Osteoblast (primary cell): ENCODE data around the gene AP1M1. TPM values are rescaled to one million over a fixed set of nuclear protein-coding genes. Genes with fewer than 3 reads are reported as not detected.

Experiments
- DNase-seq: peaks from one replicate; pipeline ENCODE4 v3.0.0; 2011; ENCODE audit warnings: low spot score, mixed read lengths; ENCODE audit not compliant: insufficient read length; ENCODE audit errors: missing footprints
- H2AFZ ChIP-seq: 2 replicates; pipeline ENCODE4 v1.6.0; 2011; ENCODE audit warnings: mild to moderate bottlenecking, low read length
- H3K27ac ChIP-seq: 2 replicates; pipeline ENCODE4 v1.5.1; 2011; ENCODE audit warnings: mild to moderate bottlenecking, low read depth, low read length, moderate library complexity
- H3K27me3 ChIP-seq: 2 replicates; pipeline ENCODE4 v1.6.0; 2012; ENCODE audit warnings: mild to moderate bottlenecking, control low read depth, inconsistent platforms, low read length, moderate library complexity; ENCODE audit not compliant: insufficient read depth
- H3K36me3 ChIP-seq: 2 replicates; pipeline ENCODE4 v1.5.1; 2011; ENCODE audit warnings: mild to moderate bottlenecking, low read length, control low read depth, moderate library complexity; ENCODE audit not compliant: insufficient read depth
- H3K4me1 ChIP-seq: 2 replicates; pipeline ENCODE4 v1.5.1; 2011; ENCODE audit warnings: mild to moderate bottlenecking, low read length, control low read depth, moderate library complexity; ENCODE audit not compliant: insufficient read depth
- H3K4me2 ChIP-seq: 2 replicates; pipeline ENCODE4 v1.6.0; 2011; ENCODE audit warnings: mild to moderate bottlenecking, low read length; ENCODE audit not compliant: insufficient read depth
- H3K4me3 ChIP-seq: fragments of 200-600 bp; sonication (generic); 3 replicates; pipeline ENCODE4 v1.5.1; 2012; ENCODE audit warnings: mild to moderate bottlenecking, low read length, inconsistent platforms; ENCODE audit not compliant: insufficient read depth
- H3K79me2 ChIP-seq: 2 replicates; pipeline ENCODE4 v1.6.0; 2012; ENCODE audit warnings: mild to moderate bottlenecking, low read length, control low read depth, inconsistent platforms; ENCODE audit not compliant: insufficient read depth
- H3K9me3 ChIP-seq: 2 replicates; pipeline ENCODE4 v1.5.1; 2011; ENCODE audit warnings: low read depth, low read length, control low read depth
- H4K20me1 ChIP-seq: 2 replicates; pipeline ENCODE4 v1.6.0; 2012; ENCODE audit warnings: mild to moderate bottlenecking, low read length, control low read depth; ENCODE audit not compliant: insufficient read depth
- total RNA-seq: library from RNA; depleted of rRNA; stranded (reverse); fragments of >200 nt; gene quantifications from 2 replicates; pipeline ENCODE4 v1.2.3, GENCODE V29; 2012
- TF ChIP-seq, protein P1 (sequence below): IDR thresholded peaks from 2 replicates; pipeline ENCODE4 v1.5.1; 2011; ENCODE audit warnings: mild to moderate bottlenecking, low read depth, low read length, moderate library complexity; ENCODE audit errors: extremely low read depth

AP1M1 gene
- total RNA-seq, 1 donor = 52.1 TPM

DNA sequence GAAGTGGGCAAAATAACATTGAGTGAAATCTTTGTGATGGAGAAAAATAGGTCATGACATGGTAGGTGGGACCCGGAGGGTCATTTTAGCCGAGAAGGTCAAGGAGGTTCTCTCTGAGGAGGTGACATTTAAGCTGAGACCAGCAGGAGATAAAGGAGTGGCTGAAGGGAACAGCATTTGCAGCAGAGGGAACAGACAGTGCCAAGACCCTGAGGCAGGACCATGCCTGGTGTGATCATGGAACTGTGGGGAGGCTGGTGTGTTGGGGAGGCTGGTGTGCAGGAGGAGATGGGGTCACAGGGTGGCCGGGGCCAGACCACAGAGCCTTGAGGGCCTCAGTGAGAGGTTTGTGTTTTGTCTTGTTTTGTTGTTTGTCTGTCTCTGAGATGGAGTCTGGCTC is 67.5 kb downstream of the AP1M1 start:
- Histone ChIP-seq H4K20me1 (no peaks in the 10 kb centered on the region), H3K4me1 (no peaks in the 10 kb centered on the region), H3K27ac (no peak overlapping the region), H3K4me3 (no peak overlapping the region), H3K79me2 (no peaks in the 10 kb centered on the region), H3K36me3 (no peaks in the 10 kb centered on the region), H3K27me3 (peaks cover 9% of the 10 kb centered on the region), H2AFZ (no peak overlapping the region), H3K4me2 (no peak overlapping the region), H3K9me3 (no peaks in the 10 kb centered on the region)
- TF ChIP-seq, protein P1, sequence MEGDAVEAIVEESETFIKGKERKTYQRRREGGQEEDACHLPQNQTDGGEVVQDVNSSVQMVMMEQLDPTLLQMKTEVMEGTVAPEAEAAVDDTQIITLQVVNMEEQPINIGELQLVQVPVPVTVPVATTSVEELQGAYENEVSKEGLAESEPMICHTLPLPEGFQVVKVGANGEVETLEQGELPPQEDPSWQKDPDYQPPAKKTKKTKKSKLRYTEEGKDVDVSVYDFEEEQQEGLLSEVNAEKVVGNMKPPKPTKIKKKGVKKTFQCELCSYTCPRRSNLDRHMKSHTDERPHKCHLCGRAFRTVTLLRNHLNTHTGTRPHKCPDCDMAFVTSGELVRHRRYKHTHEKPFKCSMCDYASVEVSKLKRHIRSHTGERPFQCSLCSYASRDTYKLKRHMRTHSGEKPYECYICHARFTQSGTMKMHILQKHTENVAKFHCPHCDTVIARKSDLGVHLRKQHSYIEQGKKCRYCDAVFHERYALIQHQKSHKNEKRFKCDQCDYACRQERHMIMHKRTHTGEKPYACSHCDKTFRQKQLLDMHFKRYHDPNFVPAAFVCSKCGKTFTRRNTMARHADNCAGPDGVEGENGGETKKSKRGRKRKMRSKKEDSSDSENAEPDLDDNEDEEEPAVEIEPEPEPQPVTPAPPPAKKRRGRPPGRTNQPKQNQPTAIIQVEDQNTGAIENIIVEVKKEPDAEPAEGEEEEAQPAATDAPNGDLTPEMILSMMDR = no peak
- DNase-seq = no peak

DNA sequence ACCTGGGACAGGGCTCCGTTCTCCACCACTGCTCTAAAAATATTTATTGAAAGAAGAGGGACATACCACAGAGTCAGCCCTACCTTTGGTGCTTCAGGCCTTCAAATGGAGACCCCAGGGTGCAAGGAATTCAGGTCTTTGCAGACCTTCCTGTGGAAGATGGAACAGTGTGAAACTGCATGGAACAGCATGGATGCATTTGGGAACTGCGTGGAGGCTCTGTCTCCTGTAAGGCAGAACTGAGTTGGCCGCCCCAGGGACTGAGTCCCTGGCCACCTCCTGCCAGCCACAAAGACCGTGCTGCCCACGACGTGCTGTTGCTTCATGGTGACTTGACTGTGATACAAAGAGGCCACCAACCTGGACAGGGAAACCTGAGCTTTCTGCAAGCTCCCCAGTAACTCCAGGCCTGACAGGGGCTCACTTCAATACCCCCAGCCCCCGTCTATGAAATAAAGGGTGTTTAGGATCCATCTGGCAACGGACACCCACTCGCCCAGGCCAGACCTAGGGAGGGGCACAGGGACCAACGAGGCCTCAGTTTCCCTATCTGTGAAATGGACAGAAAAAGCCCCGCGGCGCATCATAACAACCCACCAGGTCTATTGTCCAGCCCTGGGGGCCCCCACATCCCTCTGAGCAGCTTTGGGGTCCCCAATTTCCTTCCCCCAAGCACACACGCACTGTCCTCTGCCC is 68.3 kb downstream of the AP1M1 start:
- no peak overlapping the region for H2AFZ ChIP-seq
- TF ChIP-seq, protein P1 = no peak
- H3K4me3 ChIP-seq = no peak overlapping the region
- no peaks in the 10 kb centered on the region for H3K36me3 ChIP-seq
- no peaks in the 10 kb centered on the region for H4K20me1 ChIP-seq
- no peak for DNase-seq
- H3K79me2 ChIP-seq = no peaks in the 10 kb centered on the region
- H3K9me3 ChIP-seq = no peaks in the 10 kb centered on the region
- H3K27me3 ChIP-seq = peaks cover 9% of the 10 kb centered on the region
- no peak overlapping the region for H3K4me2 ChIP-seq
- H3K27ac ChIP-seq = no peak overlapping the region
- no peaks in the 10 kb centered on the region for H3K4me1 ChIP-seq

- Histone ChIP-seq H4K20me1 (no peaks in the 10 kb centered on the region), H3K27me3 (peaks cover 9% of the 10 kb centered on the region), H2AFZ (no peak overlapping the region), H3K36me3 (no peaks in the 10 kb centered on the region), H3K79me2 (no peaks in the 10 kb centered on the region), H3K4me2 (no peak overlapping the region), H3K4me3 (no peak overlapping the region), H3K27ac (no peak overlapping the region), H3K9me3 (no peaks in the 10 kb centered on the region), H3K4me1 (no peaks in the 10 kb centered on the region)
- TF ChIP-seq, protein P1 = no peak
- no peak for DNase-seq
Observed at GRCh38 chr19:16266586-16266942, 68.9 kb downstream of the AP1M1 start.

DNA sequence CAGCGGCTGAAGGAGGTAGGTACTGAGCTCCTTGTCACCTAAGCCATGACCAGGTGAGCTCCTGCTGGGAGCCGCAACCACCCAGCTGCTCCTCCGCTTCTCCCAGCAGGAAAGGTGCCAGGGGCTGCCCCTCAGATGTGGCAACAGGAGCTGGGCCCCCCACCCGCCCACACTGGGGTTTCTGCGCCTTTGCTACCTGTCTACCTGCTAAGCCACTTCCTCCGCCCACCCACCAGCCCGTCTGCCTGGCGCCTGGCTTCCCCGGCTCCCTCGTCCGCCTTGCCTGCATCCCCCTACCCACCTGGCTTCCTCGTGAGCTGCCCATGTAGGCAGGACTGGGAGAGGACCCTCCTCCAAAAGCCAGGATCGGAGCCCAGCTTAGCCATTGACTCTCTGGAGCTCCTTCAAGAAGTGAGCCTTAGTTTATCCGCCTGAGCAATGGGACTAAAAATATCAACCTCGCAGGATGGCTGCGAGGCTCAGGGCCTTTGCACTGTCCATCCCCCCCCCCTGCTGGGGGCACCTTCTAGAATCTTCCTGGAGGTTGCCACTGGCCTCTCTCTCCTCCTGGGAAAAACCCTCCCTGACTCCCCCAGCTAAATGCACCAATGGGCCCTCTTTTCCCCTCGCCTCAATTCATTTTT is 71.1 kb downstream of the AP1M1 start:
- no peak overlapping the region for H3K27ac ChIP-seq
- H3K4me1 ChIP-seq = no peaks in the 10 kb centered on the region
- H3K4me3 ChIP-seq = no peak overlapping the region
- TF ChIP-seq, protein P1 = no peak
- no peak overlapping the region for H3K4me2 ChIP-seq
- no peaks in the 10 kb centered on the region for H3K9me3 ChIP-seq
- DNase-seq = no peak
- H3K79me2 ChIP-seq = no peaks in the 10 kb centered on the region
- H4K20me1 ChIP-seq = no peaks in the 10 kb centered on the region
- H3K36me3 ChIP-seq = no peaks in the 10 kb centered on the region
- H3K27me3 ChIP-seq = peaks cover 6% of the 10 kb centered on the region
- no peak overlapping the region for H2AFZ ChIP-seq
